ENCODE measurements around the gene FOXL1.

FOXL1 gene

GRCh38 chr16:86578061-86578599 lies at the start of gene FOXL1:
FOXL1 (plus strand) TSS chr16:86578549; CDS start chr16:86578724, 175 bp downstream.
- in situ Hi-C loops (cut with HindIII; ENCODE audit: low sequenced_read_pairs): no loop called here

DNA sequence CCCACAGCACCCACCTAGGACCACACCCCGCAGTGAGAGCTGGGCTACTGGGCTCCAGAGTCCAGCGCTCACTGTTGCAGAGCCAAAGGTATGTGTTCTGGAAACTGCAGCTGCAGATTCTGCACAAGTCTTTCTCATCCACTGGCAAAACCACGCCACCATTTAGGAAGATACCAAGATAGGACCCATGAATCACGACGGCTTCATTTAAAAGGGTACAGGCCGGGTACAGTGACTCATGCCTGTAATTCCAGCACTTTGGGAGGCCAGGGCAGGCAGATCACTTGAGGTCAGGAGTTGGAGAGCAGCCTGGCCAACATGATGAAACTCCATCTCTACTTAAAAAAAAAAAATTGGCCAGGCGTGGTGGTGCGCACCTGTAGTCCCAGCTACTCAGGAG lies 49.2 kb upstream of the FOXL1 start:
- in situ Hi-C loops (cut with HindIII; ENCODE audit: low sequenced_read_pairs): no loop called here

DNA sequence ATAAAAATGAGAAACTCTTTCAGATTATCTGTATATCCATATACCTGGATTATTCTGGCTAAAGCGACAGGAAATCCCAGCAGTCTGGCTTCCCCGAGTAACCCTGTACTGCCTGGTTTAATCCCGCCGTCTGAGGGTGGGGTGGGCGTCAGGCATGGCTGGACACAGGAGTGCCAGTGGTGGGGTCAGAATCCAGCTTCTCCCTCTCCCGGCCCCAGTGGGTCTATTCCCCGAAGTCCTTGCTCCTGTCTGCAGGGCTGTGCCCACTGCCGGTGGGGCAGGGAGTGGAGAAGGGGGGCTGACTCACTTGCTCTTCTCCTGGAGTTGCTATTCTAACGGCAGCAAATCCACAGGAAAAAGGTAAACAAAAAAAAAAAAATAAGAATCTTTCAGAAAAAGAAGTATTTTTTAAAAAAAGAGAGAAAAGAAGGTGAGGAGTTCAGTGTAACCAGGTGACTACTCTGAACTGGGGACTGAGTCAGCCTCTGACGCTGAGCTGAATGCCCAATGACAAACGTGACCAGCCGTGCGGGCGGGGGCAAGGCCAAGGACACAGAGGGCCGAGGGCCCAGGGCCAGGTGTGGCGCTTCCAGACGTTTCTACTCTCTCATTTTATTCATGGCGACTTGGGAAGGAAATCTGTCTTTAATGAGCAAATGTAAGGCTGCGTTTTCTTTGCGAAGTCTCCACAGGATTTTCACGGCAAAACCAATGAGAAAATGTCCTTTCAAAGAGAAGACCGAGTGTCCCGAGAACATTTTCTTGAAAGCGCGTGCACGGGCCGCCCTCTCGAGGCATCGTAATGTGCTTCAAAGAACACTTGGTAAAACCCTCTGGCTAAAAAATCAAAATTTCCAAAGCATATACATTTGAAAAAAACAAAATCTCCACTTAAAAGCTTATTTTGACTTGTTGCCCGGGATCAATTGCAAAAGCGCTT lies 47.8 kb upstream of the FOXL1 start:
- in situ Hi-C loops (cut with HindIII; ENCODE audit: low sequenced_read_pairs): no loop called here

GRCh38 chr16:86531191-86531545 lies 47.2 kb upstream of the FOXL1 start:
- in situ Hi-C loops (cut with HindIII; ENCODE audit: low sequenced_read_pairs): no loop called here

- in situ Hi-C loops (cut with HindIII; ENCODE audit: low sequenced_read_pairs): no loop called here
These were observed 46.5 kb upstream of the FOXL1 start for GRCh38 chr16:86531641-86532525.

DNA sequence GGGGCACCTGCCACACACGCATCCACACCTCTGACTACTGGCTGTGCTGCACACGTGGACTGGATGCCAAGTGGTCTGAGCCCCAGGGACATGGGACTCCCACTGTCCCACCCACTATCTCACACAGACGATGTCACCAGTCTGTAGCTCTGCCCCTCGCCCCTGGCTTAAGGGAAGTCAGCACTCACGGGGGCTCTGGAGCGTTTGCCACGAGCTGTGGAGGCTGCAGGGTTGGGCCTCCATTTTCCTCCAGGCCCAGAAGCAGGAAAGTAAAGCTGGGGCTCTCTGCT lies 45.9 kb upstream of the FOXL1 start:
- in situ Hi-C loops (cut with HindIII; ENCODE audit: low sequenced_read_pairs): no loop called here

- in situ Hi-C loops (cut with HindIII; ENCODE audit: low sequenced_read_pairs): no loop called here
These were observed 45.3 kb upstream of the FOXL1 start for GRCh38 chr16:86533076-86533475.

DNA sequence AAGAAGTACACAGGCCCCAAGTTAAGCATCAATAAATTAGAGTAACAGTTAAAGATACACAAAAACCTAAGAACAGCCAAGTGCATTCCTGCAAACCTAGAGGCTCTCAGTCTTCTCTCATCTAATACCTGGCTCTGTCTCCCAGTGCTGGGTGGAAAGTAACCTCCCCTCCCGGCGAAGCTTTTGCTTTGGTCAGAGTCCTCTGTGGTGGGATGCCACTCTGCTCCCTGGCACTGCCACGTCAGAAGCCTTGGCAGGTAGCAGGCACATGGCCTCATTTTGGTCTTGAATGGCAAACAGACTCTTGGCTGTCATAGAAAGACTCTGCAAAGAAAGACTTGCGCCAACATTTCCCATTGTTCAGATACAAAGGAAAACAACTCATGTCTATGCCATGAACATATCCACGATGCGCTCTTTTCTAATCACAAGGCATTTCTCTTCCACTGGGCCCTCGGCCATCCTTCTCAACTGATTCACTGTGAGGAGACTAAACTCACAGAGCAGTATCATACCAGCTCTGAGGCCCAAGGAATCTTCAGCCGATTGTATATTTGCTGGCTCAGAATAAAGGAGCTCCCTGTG lies 44.5 kb upstream of the FOXL1 start:
- in situ Hi-C loops (cut with HindIII; ENCODE audit: low sequenced_read_pairs): no loop called here

DNA sequence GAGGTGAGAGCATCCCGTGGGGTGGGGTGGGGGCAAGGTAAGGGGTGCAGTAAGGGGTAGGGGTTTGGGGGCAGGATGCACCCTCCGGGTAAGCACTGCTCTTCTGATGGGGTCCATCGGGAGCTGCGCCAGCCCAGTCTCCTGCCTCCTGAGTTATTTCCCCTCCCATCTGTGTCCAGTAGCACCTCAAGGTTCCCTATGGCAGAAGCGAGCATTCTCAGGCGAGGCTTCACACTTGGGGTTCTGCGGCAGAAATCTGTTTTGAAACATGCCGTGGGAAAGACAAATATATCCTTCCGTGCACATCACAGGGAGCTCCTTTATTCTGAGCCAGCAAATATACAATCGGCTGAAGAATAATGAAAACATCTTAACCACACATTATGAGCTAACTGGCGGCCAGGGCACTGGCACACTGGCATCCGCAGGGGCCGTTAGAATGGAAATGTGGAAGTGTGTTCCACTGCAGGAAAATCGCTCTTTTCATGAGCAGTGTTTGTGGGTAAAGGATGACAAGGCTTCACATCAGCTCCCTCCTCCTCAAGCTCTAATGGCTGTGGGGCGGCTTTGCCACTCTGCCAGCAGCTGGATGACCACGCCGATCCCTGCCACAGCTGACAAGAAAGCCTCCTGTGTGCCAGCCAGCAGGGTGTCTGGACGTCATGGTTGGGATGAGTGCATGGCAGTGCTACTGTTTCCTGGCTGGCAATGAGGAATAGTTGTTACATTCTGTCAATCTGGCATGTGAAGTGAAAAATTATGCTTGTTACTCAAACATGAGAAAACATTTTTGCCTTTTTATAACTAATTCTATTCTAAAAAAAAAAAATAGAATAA lies 43.4 kb upstream of the FOXL1 start:
- in situ Hi-C loops (cut with HindIII; ENCODE audit: low sequenced_read_pairs): no loop called here

DNA sequence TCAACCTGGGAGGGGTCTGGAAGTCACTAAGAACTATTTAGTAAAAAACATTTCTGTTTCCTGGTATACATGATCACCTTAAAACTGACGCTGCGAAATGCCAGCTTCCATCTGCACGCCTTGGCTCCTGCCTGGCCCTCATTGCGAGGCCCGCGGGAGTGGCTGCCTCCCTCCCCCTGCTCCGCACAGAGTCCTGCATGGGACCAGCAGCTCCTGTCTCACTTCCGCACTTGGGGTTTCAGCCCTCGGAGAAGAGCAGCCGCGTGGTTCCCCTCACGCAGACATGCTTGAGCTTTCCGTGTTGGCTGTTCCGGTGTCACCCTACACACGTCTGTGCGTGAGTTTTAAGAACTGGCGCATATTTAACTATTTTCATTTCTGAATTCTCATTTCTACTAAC lies 41.7 kb upstream of the FOXL1 start:
- in situ Hi-C loops (cut with HindIII; ENCODE audit: low sequenced_read_pairs): no loop called here

- in situ Hi-C loops (cut with HindIII; ENCODE audit: low sequenced_read_pairs): no loop called here
These were observed 40.9 kb upstream of the FOXL1 start for GRCh38 chr16:86537486-86537885.

- in situ Hi-C loops (cut with HindIII; ENCODE audit: low sequenced_read_pairs): no loop called here
These were observed 40.1 kb upstream of the FOXL1 start for GRCh38 chr16:86538196-86538780.

- in situ Hi-C loops (cut with HindIII; ENCODE audit: low sequenced_read_pairs): no loop called here
These were observed 37.5 kb upstream of the FOXL1 start for GRCh38 chr16:86540894-86541293.

DNA sequence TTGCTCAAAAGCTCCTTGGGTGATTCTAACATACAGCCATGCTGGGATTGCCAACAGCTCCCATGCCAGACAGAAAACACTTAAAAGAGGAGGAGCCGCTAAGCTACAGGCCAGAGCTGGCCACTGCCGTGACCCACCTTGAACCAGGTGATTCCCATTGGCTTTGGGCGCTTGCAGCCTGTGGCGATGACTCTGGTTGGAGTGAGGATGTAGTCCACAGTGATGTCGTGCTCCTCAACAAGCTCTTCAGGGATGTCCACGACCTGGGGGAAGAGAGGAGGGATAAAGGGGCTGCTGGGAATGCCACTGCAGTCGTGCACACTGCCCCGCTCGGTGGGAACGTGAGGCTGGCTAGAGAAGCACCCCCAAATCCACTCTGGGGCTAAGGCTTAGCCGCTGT lies 36.8 kb upstream of the FOXL1 start:
- in situ Hi-C loops (cut with HindIII; ENCODE audit: low sequenced_read_pairs): no loop called here

DNA sequence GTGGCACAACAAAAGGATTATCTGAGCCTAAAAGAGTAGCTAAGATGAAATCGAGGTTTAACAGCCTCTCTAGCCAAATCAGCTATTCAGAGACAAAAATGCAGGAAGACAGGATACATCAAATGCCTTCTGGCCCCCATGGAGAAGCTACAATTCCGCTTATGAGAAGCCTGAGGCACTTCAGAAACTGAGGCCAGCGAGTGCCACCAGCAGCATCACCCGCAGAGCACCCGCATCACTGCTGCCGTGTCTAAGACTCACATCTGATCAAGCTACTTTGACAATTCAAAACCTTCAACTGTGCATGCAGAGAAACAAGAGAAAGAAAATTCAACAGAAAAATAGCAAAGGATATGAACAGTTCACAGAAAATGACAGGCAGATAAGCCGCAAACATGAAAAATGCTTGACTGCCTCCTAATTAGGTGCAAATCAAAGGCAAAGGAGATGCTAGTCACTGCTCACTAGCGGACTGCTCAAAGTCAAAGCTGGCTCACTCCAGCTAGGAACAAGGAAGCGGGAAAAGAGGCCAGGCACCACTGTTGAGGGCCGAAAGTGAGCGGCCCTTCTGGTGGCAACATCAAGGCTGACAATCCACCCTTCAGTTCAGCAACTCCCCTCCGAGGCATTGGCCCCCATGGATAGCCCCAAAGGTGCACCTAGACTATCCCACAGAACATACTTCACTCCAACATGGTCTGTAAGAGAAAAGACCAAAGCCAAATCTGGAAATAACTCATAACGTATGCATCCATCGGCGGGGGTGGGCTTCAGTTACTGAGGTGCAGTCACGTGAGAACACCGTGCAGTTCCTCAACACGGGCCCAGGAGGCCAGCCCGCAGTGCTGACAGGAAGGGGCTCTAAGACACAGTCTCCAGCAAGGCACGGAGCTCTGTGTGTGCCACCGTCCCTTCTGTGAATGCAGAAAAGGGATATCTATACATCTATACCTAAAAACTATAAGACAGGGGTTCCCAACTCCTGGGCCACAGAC lies 35.3 kb upstream of the FOXL1 start:
- in situ Hi-C loops (cut with HindIII; ENCODE audit: low sequenced_read_pairs): no loop called here

DNA sequence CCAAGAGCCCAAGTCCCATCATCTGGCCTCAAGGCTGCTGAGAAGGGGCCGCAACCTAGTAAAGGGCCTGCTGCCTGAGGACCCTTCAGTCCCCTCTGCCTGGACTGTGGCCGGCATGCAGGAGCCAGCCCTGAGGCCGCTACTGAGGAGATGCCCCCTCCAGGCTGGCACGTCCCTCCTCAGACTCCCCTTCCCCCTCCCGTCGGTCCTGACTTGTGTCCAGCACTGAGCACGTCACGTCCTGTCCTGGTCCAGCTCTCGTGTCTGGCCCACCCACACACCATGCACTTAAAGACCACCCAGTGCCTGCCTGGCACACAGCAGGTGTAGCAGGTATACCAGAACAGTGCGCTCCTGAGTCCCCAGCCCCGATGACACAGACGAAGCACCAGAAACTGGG lies 32.9 kb upstream of the FOXL1 start:
- in situ Hi-C loops (cut with HindIII; ENCODE audit: low sequenced_read_pairs): no loop called here

GRCh38 chr16:86545954-86546637 lies 32.3 kb upstream of the FOXL1 start:
- in situ Hi-C loops (cut with HindIII; ENCODE audit: low sequenced_read_pairs): no loop called here

DNA sequence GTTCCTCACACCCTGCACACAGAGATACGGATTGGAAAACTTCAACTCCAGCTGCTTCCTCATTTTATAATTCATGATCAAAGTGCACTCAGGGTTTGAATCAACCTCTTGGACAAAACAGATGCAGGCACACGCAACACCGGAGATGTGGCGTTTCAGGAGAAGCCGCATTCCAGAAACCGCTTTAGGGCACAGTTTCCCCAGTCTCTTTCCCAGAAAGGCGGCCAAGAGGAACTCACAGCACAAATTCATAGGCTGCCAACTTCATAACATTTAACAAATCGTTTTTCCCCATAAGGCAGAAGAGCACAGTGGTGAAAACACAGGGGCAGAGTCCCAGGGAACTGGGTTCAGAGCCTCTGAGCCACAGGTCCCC lies 31.7 kb upstream of the FOXL1 start:
- in situ Hi-C loops (cut with HindIII; ENCODE audit: low sequenced_read_pairs): no loop called here

Measured in DLD1 (cell line).